ENCODE data around the gene CMIP.

Gene CMIP

DNA sequence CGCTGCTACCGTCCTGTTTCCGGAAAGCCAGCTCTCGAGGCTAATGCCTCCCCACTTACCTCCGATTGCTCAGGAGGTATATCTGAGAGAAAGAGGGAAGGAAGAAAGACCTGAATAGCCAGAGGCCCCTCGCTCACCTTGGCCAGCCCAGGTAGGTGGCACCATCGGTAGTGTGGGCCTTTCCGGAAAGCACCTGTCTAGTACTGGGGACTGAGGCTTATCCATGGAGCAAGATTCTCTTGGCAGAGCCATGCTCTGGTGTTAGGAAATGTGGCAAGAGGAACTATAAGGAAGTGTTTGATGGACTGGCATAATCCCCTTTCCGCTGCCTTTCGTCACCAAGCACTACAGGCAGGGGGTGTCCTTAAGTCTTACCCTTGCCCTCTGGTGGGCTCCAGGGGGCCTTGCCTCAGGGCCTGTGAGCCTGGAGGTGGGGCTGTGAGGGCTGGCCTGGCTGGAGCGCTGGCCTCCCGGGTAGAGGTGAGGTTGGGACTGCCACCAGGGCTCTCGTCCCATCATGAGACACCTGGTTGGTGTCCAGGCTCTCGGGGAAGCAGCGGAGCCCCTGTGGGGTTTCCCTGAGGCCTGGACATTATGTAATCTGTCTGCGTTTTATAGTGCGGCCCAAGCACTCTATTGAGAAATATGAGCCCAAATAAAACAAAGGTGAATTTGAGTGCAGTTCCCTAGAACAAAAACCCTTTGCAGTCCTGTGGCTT, 2.9 kb downstream of the CMIP start:
- DNase-seq (ENCODE audit: low read depth): no peak

DNA sequence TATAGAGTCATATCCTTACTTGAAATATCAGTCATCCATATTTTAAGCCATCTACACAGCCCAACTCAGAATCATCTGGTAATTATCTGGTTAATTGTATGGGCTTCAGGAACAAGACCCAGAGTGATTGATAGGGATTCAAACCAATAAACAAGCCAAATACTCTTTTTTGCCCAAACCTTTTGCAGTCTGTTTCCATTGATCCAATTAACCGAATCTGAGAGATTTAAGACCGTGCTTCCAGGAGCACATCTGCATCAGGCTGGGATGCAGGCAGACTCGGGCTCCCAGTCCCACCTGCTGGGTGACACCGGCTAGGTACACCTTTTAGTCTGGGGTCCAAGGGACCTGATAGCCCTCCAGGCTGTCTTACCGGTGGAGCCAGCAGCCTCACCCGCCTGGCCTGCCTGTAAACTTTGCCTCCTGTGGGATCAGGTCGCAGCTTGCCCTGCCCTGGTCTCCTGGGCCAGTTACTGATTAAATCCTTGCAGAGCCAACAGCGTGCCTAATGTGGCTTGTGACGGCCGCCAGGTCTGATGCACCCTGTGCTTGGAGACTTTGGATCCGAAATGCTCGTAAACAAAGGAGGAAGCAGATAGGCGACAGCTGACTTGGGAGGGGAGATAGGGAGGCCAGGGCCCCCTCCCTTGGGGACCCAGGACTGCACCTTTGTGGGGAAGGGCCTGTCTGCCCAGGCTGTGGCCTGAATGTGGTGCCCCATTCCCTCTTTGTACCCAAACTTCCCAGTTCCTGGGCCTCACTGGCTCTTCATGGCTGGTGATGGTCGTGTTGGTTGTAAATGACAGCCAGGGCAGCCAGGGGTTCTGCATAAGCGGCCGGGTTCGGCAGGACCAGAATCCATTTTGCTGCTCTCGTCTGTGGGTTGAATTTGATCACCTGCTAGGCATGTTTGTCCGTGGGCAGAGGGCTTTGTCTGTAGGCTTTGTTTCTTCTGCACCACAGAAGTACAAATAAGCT, 3.8 kb downstream of the CMIP start:
- DNase-seq (ENCODE audit: low read depth): no peak

DNA sequence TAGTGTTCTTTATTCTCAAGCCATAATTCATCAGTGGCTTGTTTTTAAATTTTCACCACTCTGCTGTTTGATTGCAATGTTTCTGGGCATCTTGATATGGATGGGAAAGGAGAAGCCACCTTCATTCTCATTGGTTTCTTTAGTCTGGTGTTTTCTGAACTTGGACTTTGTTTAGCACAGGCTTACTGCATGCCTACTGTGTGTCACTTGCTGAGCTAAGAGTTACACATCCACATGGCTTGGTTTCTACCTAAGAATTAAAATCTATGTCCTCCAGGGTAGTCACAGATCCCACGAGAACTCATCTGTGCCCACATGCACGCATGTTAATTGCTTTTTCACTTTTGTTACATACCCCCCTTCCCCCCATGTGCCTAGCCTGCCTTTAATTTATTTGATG, 4.6 kb downstream of the CMIP start:
- DNase-seq (ENCODE audit: low read depth): no peak

DNA sequence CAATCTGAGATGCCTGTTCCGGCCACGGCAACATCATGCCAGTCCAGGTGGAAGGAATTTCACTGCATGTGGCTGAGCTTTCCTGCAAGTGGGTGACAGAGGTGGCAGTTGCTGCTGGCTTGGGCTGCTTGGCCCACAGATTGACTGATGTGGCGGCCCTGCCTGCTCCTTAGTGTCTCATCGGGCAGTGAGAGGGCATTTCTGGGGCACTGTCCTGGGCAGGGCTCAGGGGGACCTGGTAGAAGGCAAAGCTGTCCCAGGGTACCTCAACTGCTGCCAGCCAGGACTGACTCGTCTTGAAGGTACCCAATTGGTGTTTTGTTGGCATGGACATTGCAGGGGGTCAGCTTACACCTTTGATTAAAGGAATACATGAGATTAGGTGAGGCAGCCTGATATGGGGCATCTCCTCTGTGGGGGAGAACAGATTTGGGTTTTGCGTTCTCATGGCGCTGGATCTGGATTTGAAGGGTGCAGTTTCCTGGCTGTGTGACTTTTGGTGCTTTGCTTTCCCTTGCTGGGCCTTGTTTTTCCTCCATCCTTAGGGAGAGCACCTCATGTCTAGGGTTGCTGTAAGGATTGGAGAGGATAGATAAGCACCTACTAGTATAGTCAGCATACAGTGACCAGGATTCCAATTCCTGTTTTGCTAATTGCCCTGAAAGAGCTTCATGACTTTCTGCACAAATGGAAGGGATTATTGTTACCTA, 5.4 kb downstream of the CMIP start:
- no peak for DNase-seq (ENCODE audit: low read depth)

DNA sequence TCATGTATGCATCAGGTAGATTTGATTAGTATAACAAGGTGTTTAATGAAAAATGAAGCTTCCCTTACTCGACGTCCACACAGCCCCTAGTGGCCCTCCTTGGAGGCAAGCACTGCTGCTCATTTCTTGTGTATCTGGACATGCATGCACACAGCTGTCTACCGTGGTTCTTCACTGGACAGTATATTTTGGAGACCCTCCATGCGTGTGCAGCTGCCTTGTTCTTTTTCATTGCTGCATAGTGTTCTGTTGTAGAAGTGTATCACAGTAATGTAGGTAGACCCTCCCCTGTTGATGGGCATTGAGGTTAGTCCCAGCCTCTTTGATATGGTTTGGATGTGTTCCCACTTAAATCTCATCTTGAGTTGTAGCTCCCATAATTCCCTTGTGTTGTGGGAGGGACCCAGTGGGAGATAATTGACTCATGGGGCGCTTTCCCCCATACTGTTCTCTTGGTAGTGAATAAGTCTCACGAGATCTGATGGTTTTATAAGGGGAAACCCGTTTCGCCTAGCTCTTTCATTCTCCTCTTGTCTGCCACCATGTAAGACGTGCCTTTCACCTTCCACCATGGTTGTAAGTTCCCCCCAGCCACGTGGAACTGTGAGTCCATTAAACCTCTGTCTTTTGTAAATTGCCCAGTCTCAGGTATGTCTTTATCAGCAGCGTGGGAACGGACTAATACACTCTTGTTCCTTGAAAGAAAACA, 6.3 kb downstream of the CMIP start:
- DNase-seq (ENCODE audit: low read depth): no peak

DNA sequence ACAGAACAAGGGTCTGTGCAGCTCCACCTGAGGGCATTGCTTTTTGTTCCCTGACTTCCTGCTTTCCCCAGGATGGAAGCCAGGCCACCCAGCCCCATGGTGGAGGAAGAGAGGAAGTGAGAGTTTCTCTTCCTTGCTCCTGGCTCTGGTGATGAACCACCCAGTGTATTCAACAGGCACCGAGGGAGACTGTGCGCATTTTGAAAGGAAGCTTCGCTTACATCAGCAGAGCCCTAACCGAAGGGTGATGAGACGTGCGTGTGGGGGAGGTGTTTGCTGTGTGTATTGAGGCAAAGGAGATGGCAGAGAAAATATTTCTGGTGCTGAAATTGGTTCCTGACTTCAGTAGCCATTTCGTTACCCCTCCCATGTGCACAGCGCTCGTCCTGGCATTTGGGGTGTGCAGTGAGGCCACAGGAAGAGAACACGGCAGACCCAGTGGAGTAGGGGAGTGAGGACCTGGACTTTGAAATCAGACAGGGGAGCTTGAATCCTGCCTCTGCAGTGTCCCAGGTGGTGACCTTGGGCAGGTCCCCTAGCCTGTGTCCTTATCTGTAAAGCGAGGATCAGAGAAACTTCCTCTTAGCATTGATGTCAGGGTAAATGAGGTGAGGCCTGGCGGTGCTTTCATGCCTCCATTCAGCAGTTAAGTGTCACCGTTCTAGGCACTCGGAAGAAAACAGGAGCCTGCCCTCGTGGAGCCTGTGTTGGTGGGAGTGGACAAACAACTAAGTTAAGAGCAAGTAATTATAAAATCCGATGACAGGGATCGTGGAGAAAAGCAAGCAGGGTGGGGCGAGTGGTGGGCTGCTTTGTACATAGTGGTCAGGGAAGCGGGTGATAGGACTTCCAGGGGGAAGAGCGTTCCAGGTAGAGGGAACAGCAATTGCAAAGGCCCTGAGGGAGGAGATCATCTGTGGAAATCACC, 7.4 kb downstream of the CMIP start:
- DNase-seq (ENCODE audit: low read depth): peak; percentile 26

DNA sequence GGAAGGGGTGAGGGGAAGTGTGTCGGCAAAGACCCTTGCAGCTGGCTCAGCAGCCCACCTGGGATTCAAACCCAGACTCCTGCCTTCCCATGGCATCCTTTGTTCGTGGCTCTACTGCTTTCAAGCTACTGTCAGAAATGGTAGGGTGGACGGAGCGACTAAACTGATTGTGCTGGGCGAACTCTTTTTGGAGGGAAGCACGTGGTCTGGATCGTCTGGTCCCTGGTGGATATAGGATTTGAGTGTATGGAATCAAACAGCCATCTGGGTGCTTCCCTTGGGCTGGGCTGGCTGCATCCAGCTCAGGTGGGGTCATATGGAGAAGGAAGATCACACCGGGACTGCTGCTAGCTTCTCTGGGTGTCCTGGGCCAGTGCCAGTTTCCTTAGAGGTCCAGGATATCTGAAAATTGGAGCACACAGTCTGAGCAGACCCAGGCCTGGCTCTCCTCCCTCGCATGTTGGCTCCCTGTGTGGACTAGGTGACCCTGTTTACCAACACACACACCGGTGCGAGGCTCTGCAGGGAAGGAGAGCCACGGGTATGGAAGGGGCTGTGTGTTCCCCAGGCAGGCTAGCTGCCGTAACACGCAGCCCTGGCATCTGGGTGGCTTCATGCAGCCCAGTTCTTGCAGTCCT, 8.6 kb downstream of the CMIP start:
- DNase-seq (ENCODE audit: low read depth): no peak

DNA sequence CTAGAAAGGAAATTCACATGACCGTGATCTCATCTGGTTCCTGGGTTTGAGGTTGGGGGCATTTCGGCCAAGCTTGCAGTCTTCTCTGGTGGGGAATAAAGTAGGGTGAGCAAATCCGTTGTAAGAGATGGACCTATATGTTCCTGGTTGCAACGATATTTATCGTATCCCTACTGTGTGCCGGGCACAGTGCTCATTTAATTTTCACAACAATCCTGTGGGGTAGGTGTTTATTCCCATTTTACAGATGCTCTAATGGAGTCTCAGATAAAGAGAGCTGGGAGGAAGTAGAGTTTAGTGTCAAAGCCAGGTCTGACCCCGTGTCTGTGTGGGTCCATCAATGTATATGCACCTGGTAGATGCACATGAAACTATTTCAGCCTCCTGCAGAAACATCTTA, 9.4 kb downstream of the CMIP start:
- no peak for DNase-seq (ENCODE audit: low read depth)

DNA sequence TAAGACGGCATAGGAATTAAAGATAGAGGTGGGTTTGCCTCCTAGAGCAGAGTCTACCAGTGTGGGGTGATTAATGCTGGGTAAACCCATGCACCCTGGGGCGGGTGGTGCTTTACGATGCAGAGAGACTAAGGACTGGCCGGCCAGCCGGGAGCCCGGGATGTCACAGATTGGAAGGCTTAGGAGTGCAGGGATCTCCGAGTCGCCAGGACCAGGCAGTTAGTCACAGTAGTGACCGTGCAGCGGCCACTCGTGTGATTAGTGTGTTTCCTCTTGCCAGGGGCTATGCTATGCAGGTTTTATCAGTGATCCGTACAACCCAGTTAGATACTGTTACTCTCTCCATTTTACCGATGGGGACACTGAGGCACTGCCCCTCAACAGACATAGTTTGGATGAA, 10.4 kb downstream of the CMIP start:
- DNase-seq (ENCODE audit: low read depth): no peak

DNA sequence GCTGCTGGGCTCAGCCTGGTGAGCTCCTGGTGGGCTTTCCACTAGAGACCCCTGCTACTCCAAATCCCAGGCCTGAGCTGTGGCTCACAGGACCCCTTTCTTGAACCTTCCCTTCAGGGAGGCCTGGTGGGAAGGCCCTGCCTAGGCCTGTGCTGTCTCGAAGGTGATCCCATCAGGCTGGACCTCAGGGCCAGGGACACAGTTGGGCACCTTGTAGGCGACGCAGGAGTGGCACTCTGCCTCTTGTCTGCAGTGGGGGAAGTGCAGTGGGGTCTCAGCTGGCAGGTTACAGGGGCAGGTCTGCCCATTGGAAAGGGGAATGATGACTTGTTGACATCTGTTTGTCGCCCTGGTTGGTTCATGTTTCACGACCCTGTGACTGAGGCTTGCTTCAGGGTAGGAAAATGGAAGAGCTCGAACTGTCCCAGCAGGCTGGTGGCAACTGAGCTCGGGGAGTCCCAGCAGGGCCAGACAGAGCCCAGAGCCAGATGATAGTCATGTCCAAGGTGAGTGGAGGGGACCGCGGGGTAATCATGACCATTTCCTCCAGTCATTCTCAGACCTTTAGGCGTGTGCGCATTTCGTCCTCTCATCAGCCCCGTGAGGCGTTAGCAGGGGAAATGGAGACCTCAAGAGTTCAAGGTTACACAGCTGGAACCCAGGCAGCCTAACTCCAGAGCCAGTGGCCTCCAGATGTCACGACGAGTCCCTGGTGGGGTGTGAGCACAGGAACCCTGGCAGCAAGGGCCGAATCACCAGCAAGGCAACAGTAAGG, 11.3 kb downstream of the CMIP start:
- DNase-seq (ENCODE audit: low read depth): no peak

DNA sequence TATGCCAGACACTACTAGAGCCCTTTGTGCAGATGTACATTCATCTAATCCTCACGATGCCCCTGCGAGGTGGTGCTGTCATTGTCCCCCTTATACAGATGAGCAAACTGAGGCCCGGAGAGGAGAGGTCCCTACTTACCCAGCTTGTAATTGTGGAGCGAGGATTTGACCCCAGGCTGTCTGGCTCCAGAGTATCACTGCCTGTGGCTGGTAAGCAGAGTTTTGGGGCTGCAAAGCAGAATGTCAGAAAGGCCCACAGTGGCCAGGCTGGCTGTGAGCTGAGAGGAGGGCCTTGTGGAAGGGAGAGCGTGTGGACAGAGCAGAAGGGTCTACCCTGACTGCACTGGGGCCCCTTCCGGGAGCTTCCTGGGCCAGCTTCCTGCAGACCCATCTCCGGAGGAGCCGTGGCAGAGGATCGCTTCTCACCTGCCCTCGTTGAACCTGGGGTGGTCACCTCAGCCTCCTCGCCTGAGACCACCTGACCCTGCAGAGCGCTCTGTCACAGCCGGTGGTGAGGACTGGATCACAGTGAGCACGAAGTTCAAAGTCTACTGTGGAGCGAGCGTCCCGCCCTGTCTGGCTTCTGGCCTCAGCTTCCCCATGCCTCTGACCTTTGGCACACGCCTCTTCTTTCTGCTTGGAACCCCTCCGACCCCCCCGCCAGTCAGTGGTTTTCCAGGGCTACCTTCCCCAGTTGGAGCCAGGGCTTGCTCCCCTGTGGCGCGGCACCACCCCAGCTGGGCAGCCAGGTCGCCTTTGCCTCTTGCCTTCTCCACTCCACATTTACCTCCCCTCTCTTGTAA, 12.1 kb downstream of the CMIP start:
- no peak for DNase-seq (ENCODE audit: low read depth)

DNA sequence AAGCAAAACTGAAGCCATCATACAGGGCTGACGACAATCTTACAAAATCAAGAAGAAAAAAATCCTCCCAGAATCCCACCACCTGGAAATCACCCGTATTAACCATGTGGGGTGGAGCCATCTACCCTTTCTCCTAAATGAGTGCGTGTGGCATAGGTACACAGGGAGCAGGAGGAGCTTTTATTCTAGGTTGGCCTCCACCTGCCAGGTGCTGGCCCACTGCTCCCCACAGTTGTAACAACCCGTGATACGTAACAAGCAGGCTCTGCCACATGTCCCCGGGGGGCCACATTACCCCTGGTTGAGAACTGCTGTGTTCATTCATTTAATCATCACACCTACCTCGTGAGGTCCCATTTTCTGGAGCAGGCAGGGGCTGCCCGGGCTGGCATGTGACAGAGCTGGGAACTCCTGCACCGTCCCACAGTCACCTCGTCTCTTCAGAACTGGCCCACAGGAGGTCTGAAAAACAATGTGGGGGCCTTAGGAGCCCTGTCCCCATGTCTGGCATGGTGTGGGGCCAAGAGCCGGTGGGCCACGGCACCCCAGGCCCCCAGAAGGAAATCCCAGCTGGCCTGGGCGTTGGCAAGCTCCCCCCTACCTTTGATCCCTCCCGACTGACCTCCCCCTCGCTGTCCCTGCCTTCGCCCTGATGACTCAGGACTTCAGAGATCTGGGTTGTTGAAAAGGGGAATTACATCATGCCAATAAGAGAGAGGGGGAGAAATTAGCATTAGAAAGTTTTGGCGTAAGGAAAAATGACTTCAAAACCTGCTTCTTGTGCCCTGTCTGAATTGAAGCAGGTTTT, 12.9 kb downstream of the CMIP start:
- DNase-seq (ENCODE audit: low read depth): no peak

DNA sequence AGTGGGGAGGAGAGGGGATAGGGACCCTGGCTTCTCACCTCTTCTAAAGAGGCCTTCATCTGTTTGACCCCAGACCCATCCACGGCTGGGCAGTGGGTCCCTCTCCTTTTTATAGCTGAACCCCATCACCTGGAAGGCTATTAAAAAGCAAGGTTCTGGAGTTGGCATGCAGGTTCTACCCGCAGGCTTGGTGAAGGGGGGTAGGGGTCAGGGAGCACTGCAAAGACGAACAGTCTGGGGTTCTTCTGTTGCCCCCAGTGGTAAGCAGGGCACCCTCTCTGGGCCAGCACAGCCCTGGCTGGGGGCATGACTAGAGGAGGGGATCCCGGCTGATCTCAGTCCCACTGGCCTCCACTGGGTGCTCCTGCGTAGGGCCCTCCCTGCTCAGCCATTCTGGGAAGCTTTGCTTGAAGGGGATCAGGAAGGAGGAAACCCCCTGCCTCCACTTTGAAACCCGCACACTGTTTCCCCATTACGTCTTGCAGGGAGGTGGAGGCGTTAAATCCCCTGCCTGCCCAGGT, 13.6 kb downstream of the CMIP start:
- no peak for DNase-seq (ENCODE audit: low read depth)

DNA sequence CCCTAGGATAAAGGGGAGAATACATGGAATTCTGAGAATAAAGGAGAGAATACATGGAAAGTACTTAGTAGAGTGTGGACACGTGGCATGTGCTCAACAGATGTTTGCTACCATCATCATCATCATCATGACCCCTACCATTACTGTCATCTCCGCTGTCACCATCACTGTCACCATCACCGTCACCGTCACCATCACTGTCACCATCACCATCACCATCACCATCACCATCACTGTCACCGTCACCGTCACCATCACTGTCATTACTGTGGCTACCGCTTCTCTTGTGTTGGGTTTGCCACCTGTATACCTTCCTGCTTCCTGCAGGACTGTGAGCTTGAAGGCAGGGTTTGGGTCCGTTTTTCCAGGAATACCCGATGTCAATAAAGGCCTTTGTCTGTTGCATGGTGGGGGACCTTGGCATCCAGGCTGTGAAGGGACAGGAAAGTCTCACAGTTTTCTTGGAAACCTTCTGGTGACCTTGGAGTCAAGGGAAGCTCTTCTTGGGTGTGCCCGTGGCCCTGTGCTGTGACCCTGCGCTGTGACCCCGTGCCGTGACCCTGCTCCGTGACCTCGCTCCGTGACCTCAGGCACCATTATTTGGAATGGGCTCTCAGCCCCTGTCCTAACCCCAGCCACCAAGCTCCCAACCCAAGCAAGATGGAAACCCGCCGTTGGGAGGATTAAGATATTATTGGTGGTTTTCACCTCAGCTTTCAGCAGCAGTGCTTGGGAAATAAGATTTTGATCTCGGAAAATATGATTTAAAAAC, 14.4 kb downstream of the CMIP start:
- no peak for DNase-seq (ENCODE audit: low read depth)

DNA sequence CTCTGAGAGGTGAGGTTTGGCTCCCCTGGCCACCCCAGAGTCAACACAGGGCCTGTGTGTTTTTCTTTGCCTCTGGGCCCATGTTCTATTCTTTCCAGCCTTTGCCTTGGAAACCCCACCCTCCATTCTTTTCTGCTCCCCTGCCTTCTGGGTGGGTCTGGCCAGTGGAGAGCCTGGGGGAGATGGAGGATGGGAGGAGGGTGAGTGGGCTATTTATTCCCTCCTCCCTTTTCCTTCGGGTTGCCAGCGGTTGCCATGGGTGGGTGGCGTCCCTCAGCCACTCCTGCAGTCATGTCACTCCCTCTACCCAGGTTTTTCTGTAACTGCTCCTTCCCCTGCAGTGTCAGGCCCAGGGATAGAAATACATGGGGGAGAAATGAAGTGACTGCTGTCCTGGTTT, 15.5 kb downstream of the CMIP start:
- no peak for DNase-seq (ENCODE audit: low read depth)

DNA sequence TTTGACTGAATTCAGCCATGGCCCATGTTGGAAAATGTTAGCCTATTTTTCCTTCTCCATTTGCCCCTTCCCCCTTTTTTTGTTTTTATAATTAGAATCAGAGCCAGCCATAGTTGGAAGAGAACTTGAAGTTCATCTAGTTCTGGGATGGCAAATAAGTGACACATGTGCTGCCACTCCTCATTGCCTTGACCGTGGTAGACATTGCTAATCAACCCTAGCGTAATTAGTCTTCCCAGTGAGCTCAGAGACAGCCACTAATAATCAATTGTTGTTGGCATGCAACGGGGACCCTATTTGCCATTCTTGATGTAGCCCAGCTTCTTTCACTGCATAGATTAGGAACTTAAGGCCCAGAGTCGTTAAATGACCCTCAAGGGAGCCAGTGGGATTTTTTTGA, 16.6 kb downstream of the CMIP start:
- DNase-seq (ENCODE audit: low read depth): no peak

DNA sequence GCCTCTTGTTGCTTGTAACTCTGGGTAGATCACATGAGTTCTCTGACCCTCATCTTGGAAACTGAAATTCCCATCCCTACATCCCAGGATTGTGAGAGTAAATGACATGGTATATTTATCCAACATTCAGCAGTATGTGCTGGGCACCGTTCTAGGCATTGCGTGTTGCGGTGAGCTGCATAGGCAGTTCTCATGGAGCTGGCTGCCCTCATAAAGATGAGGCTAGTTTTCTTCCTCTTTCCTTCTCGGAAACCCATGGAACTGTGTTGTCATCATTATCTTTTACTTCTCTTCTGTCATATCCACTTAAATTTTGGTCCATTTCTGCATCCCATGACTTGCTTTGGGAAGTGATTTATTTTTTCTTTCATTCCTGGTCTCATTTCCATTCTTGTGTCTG, 17.2 kb downstream of the CMIP start:
- DNase-seq (ENCODE audit: low read depth): no peak
